CD14-positive monocyte (primary cell): ENCODE measurements around the gene CLECL1. TPM values are rescaled to one million over a fixed set of nuclear protein-coding genes. Genes with fewer than 3 reads are reported as not detected.

Experiments
- DNase-seq, 3 donors: peaks; one replicate each; pipeline ENCODE4 v3.0.0-alpha.2; 2011 to 2022
- H2AFZ ChIP-seq: 2 replicates; pipeline ENCODE4 v1.6.0; 2012; ENCODE audit warnings: mild to moderate bottlenecking, low read depth, low read length, inconsistent platforms; ENCODE audit not compliant: insufficient read depth, poor library complexity, severe bottlenecking
- H3K27ac ChIP-seq, 2 donors: 1 replicate in 1 of 2; 2 replicates in 1 of 2; pipeline ENCODE4 v1.5.1; 2012 to 2013; ENCODE audit warnings: low read length in 2 of 2, control low read depth in 1 of 2, inconsistent platforms in 1 of 2, low read depth in 1 of 2, mild to moderate bottlenecking in 1 of 2
- H3K27me3 ChIP-seq, 2 donors: one replicate each; pipeline versions ENCODE4 v1.6.0 to v1.6.1; 2011 to 2013; ENCODE audit warnings: low read length in 2 of 2; ENCODE audit not compliant: control insufficient read depth in 2 of 2, insufficient read depth in 2 of 2
- H3K36me3 ChIP-seq, 2 donors: replicated peaks in 1 of 2; 1 replicate in 1 of 2; 2 replicates in 1 of 2; pipeline versions ENCODE4 v1.5.1 to v1.6.1; 2012 to 2013; ENCODE audit warnings: low read length in 2 of 2, control low read depth in 1 of 2, inconsistent platforms in 1 of 2, mild to moderate bottlenecking in 1 of 2; ENCODE audit not compliant: insufficient read depth in 2 of 2, control insufficient read depth in 1 of 2
- H3K4me1 ChIP-seq, 2 donors: 1 replicate in 1 of 2; 2 replicates in 1 of 2; pipeline versions ENCODE4 v1.5.1 to v1.6.1; 2012 to 2013; ENCODE audit warnings: low read length in 2 of 2, control low read depth in 1 of 2, inconsistent platforms in 1 of 2, mild to moderate bottlenecking in 1 of 2, moderate library complexity in 1 of 2; ENCODE audit not compliant: insufficient read depth in 2 of 2, control insufficient read depth in 1 of 2
- H3K4me2 ChIP-seq: replicated peaks from 2 replicates; pipeline ENCODE3; 2012; ENCODE audit warnings: low read length, moderate library complexity, mild to moderate bottlenecking; ENCODE audit not compliant: poor library complexity, severe bottlenecking; ENCODE audit errors: extremely low read depth
- H3K4me3 ChIP-seq, 3 experiments: fragments of 200-600 bp in 1 of 3; sonication (generic) in 1 of 3; replicated peaks in 1 of 3; 1 replicate in 2 of 3; 2 replicates in 1 of 3; pipeline ENCODE4 v1.5.1; 2011 to 2013; ENCODE audit warnings: low read length in 3 of 3, mild to moderate bottlenecking in 3 of 3, control low read depth in 2 of 3, low read depth in 2 of 3, inconsistent platforms in 1 of 3, moderate library complexity in 1 of 3
- H3K79me2 ChIP-seq: 2 replicates; pipeline ENCODE4 v1.6.0; 2012; ENCODE audit warnings: mild to moderate bottlenecking, control low read depth, inconsistent platforms, low read length, moderate library complexity; ENCODE audit not compliant: insufficient read depth
- H3K9ac ChIP-seq: 2 replicates; pipeline ENCODE4 v1.6.0; 2017; ENCODE audit warnings: low read length, mild to moderate bottlenecking; ENCODE audit not compliant: insufficient read depth, poor library complexity, severe bottlenecking
- H3K9me3 ChIP-seq, 2 donors: replicated peaks in 1 of 2; 1 replicate in 1 of 2; 2 replicates in 1 of 2; pipeline versions ENCODE4 v1.5.1 to v1.6.1; 2012 to 2013; ENCODE audit warnings: low read length in 2 of 2, control low read depth in 1 of 2; ENCODE audit not compliant: control insufficient read depth in 1 of 2, insufficient read depth in 1 of 2
- H4K20me1 ChIP-seq: 2 replicates; pipeline ENCODE4 v1.6.0; 2012; ENCODE audit warnings: mild to moderate bottlenecking, low read length, control low read depth, moderate library complexity; ENCODE audit not compliant: insufficient read depth
- H3K27ac Mint-ChIP-seq, 7 donors: one replicate each; pipeline ENCODE4 v1.8.0; 2020; ENCODE audit warnings: mild to moderate bottlenecking in 7 of 7, mixed read lengths in 7 of 7, moderate library complexity in 6 of 7, inconsistent platforms in 2 of 7
- H3K27me3 Mint-ChIP-seq, 3 donors: one replicate each; pipeline ENCODE4 v1.8.0; 2021 to 2022; ENCODE audit warnings: low read depth in 3 of 3, mild to moderate bottlenecking in 3 of 3, mixed read lengths in 3 of 3, moderate library complexity in 3 of 3, inconsistent platforms in 1 of 3
- H3K36me3 Mint-ChIP-seq, 2 donors: one replicate each; pipeline ENCODE4 v1.8.0; 2020; ENCODE audit warnings: mixed read lengths in 2 of 2, inconsistent platforms in 1 of 2, mild to moderate bottlenecking in 1 of 2
- H3K4me1 Mint-ChIP-seq: one replicate; pipeline ENCODE4 v1.8.0; 2020; ENCODE audit warnings: mild to moderate bottlenecking, mixed read lengths
- H3K4me3 Mint-ChIP-seq, 2 donors: one replicate each; pipeline ENCODE4 v1.8.0; 2020; ENCODE audit warnings: mild to moderate bottlenecking in 2 of 2, mixed read lengths in 2 of 2, moderate library complexity in 1 of 2
- H3K9me3 Mint-ChIP-seq, 7 donors: one replicate each; pipeline ENCODE4 v1.8.0; 2020 to 2022; ENCODE audit warnings: mixed read lengths in 7 of 7, mild to moderate bottlenecking in 6 of 7, moderate library complexity in 6 of 7, inconsistent platforms in 2 of 7
- WGBS: methylation state at CpG from one replicate; pipeline ENCODE4 v1.1.5; 2013; ENCODE audit warnings: missing lambda C conversion rate; ENCODE audit not compliant: insufficient coverage; 5-methylcytosine and 5-hydroxymethylcytosine counted together
- intact Hi-C, 2 donors: fragments of 100-400 bp; cut with micrococcal nuclease; formaldehyde crosslinking; loops; one replicate each; pipeline versions ENCODE4 v1.15.0 to v1.15.1; 2023
- polyA plus RNA-seq, 3 donors: library from polyadenylated mRNA; depleted of rRNA in 1 of 3; unstranded in 2 of 3; stranded (reverse) in 1 of 3; fragments of 300-500 nt in 2 of 3; fragments of >200 nt in 1 of 3; fragmentation: Illumina TruSeq in 2 of 3; gene quantifications; 1 replicate in 2 of 3; 2 replicates in 1 of 3; pipeline ENCODE4 v1.2.3, GENCODE V29; 2012 to 2021
- TF ChIP-seq, protein P1 (sequence below): fragments of 200-600 bp; IDR thresholded peaks from one replicate; pipeline ENCODE4 v1.8.0; 2022; ENCODE audit warnings: antibody characterized with exemption, mild to moderate bottlenecking

CLECL1 gene
- polyA plus RNA-seq, 3 donors, result 7.6 to 20.6 (median 11.4) TPM

DNA sequence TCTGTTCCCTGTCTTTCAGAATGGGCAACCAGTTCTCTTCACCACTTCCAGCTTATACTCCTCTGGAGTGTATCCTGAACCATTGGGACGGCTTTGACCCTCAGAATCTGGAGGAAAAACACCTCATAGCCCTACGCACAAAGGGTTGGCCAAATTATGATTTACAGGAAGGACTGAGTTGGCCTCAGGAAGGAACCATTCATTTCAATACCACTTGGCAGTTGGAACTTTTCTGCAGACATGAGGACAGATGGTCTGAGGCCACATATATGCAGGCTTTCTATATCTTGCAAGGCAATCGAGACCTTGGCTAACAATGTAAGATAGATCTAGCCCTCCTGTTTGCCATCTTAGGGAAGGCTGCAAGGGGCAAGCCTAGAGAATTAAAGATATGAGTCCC lies 24.0 kb downstream of the CLECL1 start:
- H2AFZ ChIP-seq, result no peak overlapping the region
- WGBS, result 88% methylated on average over 2 of the region's 3 CpGs
- no peaks in the 10 kb centered on the region for H3K9me3 ChIP-seq
- H3K4me2 ChIP-seq, result no peak overlapping the region
- peaks cover 30% of the 10 kb centered on the region for H3K4me1 Mint-ChIP-seq
- no peak overlapping the region for H3K27ac ChIP-seq
- TF ChIP-seq, protein P1, sequence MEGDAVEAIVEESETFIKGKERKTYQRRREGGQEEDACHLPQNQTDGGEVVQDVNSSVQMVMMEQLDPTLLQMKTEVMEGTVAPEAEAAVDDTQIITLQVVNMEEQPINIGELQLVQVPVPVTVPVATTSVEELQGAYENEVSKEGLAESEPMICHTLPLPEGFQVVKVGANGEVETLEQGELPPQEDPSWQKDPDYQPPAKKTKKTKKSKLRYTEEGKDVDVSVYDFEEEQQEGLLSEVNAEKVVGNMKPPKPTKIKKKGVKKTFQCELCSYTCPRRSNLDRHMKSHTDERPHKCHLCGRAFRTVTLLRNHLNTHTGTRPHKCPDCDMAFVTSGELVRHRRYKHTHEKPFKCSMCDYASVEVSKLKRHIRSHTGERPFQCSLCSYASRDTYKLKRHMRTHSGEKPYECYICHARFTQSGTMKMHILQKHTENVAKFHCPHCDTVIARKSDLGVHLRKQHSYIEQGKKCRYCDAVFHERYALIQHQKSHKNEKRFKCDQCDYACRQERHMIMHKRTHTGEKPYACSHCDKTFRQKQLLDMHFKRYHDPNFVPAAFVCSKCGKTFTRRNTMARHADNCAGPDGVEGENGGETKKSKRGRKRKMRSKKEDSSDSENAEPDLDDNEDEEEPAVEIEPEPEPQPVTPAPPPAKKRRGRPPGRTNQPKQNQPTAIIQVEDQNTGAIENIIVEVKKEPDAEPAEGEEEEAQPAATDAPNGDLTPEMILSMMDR, result no peak
- no peak overlapping the region for H3K4me3 Mint-ChIP-seq
- H3K36me3 Mint-ChIP-seq, result no peaks in the 10 kb centered on the region
- peaks cover 22 to 29% of the 10 kb centered on the region in 2 donors for H3K4me1 ChIP-seq
- no peaks in the 10 kb centered on the region for H4K20me1 ChIP-seq
- no peaks in the 10 kb centered on the region for H3K79me2 ChIP-seq
- no peaks in the 10 kb centered on the region for H3K36me3 ChIP-seq
- H3K27me3 Mint-ChIP-seq, result no peaks in the 10 kb centered on the region
- H3K9ac ChIP-seq, result no peak overlapping the region
- no peak overlapping the region for H3K4me3 ChIP-seq
- H3K27me3 ChIP-seq, result no peaks in the 10 kb centered on the region
- intact Hi-C loops, result loop anchor here in 1 of 2 donors (10.0 kb wide), 1 partner anchor 74 kb away; no protein-coding TSS in a partner anchor
- no peak for DNase-seq
- peak overlapping the region in 2 of 7 donors; percentile 6 to 59 for H3K27ac Mint-ChIP-seq
- peaks cover 0 to 5% (median 0%) of the 10 kb centered on the region in 7 donors for H3K9me3 Mint-ChIP-seq

DNA sequence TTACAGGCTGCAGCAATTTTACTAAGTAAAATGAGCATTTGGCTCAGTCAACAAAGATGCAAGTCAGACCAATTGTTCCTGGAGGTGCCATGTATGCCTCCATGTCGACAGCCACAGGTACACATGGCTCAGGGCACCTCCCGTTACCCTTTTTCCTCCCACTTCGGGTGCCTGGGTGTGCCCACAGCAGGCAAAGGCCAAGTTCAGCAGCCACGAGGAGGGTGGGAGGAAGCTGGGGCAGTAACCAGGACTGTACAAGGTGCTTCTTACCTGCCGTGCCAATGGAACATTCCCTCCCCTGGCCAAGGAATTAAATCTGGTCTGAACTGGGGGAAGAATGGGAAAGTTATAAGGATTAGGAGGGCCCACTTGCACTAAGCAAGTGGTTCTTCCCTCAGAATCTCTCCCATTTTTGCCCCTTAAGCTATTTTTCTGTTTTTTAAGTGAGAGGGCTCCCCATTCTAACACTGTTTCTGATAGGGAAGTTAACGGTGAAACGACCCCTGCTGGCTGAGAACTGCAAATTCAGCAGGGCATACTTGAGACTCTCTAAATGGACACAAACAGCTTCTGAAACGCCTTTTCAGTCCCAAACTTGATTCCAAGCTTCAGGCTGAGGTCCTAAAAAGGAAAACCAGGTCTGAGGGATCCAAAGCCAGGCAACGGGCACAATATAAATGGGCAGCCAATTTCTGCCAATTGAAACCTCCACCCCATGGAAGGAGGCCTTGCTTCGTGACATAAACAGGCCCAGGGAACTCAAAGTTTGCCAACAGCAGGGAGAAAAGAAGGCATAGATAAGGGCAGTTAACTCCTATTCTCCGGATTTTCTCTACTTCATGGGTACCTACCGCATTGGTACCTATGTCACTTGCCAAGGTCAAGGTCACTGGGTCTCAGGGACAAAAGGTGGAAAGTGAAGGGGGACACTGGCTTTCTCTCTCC lies 24.8 kb downstream of the CLECL1 start:
- intact Hi-C loops, result loop anchor here in 1 of 2 donors (10.0 kb wide), 1 partner anchor 73 kb away; no protein-coding TSS in a partner anchor
- 55% methylated on average over 6 of the region's 12 CpGs for WGBS
- no peak overlapping the region for H3K4me3 Mint-ChIP-seq
- no peaks in the 10 kb centered on the region for H3K36me3 ChIP-seq
- no peaks in the 10 kb centered on the region for H3K27me3 ChIP-seq
- peak; percentile 47 to 63 (median 58) for DNase-seq
- H3K9ac ChIP-seq, result no peak overlapping the region
- H3K4me1 Mint-ChIP-seq, result peaks cover 30% of the 10 kb centered on the region
- H2AFZ ChIP-seq, result peak overlapping the region; percentile 24
- H3K27ac ChIP-seq, result no peak overlapping the region
- no peaks in the 10 kb centered on the region for H3K79me2 ChIP-seq
- H4K20me1 ChIP-seq, result no peaks in the 10 kb centered on the region
- H3K4me1 ChIP-seq, result peaks cover 22 to 29% of the 10 kb centered on the region in 2 donors
- peaks cover 0 to 5% (median 0%) of the 10 kb centered on the region in 7 donors for H3K9me3 Mint-ChIP-seq
- TF ChIP-seq, protein P1, result peak; percentile 86
- no peak overlapping the region for H3K4me2 ChIP-seq
- no peaks in the 10 kb centered on the region for H3K9me3 ChIP-seq
- no peak overlapping the region for H3K4me3 ChIP-seq
- H3K36me3 Mint-ChIP-seq, result no peaks in the 10 kb centered on the region
- H3K27me3 Mint-ChIP-seq, result no peaks in the 10 kb centered on the region
- peak overlapping the region in 5 of 7 donors; percentile 6 to 78 (median 63) for H3K27ac Mint-ChIP-seq
